ENCODE data around the gene SLC8B1.

DNA sequence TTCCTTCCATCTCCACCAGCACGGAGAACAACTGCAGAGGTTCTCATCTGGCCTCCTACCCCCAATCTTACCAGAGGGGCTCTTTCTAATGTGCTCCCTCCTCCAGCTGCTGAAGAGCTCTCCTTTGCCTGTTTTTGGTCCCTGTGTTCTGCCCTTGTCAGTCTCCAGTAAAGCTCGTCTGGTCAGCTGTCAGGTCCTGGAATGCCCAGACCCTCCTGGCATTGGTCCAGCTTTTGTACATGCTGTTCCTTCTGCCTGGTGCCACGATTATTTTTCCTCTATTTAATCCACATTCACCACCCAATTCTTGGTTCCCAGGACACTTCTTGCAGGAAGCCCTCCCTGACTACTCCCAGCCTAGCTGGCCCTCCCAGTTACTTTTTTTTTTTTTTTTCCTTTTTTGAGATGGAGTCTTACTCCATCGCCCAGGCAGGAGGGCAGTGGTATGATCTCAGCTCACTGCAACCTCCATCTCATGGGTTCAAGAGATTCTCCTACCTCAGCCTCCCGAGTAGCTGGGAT, 6.5 kb downstream of the SLC8B1 start:
- TF ChIP-seq GATA2 (IDR thresholded peaks at IDR 0.05; ENCODE audit: low read depth, low read length): no peak
- TF ChIP-seq GATA3 (IDR thresholded peaks at IDR 0.05; ENCODE audit: low read depth, low read length): no peak
